Central memory CD8-positive, alpha-beta T cell (primary cell): ENCODE measurements around the gene ATP8B3.
"Not testable (repeated sequence)": the region's sequence is repeated elsewhere in the genome, so short reads cannot be mapped to it uniquely, and the experiment has no call there.

Source experiments
- ATAC-seq: fragments of 150-1000 bp; cut with Tn5 transposase; replicated peaks from 2 replicates; pipeline ENCODE4 v1.10.0; 2022; ENCODE audit warnings: mild to moderate bottlenecking, moderate FRiP score, moderate number of reproducible peaks; ENCODE audit not compliant: poor library complexity, severe bottlenecking; ENCODE audit errors: extremely low read depth
- DNase-seq, 2 donors: peaks; one replicate each; pipeline ENCODE4 v3.0.0; 2021; ENCODE audit warnings: low spot score in 2 of 2
- H3K27ac Mint-ChIP-seq: one replicate; pipeline ENCODE4 v1.8.0; 2022; ENCODE audit warnings: low read depth, mild to moderate bottlenecking, moderate library complexity, mixed read lengths
- H3K27me3 Mint-ChIP-seq: one replicate; pipeline ENCODE4 v1.8.0; 2022; ENCODE audit warnings: mixed read lengths
- H3K36me3 Mint-ChIP-seq: one replicate; pipeline ENCODE4 v1.8.0; 2022; ENCODE audit warnings: mild to moderate bottlenecking, moderate library complexity, mixed read lengths; ENCODE audit not compliant: insufficient read depth
- H3K4me1 Mint-ChIP-seq: one replicate; pipeline ENCODE4 v1.8.0; 2022; ENCODE audit warnings: mixed read lengths
- H3K4me3 Mint-ChIP-seq: one replicate; pipeline ENCODE4 v1.8.0; 2022; ENCODE audit warnings: mild to moderate bottlenecking, moderate library complexity, mixed read lengths
- H3K9me3 Mint-ChIP-seq: one replicate; pipeline ENCODE4 v1.8.0; 2022; ENCODE audit warnings: mixed read lengths

Gene ATP8B3

GRCh38 chr19:1806184-1807029 lies 5.7 kb downstream of the ATP8B3 start:
- Mint-ChIP-seq H3K4me3 (no peak overlapping the region), H3K4me1 (no peaks in the 10 kb centered on the region), H3K36me3 (peaks cover 2% of the 10 kb centered on the region), H3K9me3 (no peaks in the 10 kb centered on the region), H3K27ac (no peak overlapping the region), H3K27me3 (no peaks in the 10 kb centered on the region)
- ATAC-seq (no peak), DNase-seq (no peak)

- H3K9me3 Mint-ChIP-seq: no peaks in the 10 kb centered on the region
- H3K36me3 Mint-ChIP-seq: no peaks in the 10 kb centered on the region
- no peak overlapping the region for H3K4me3 Mint-ChIP-seq
- no peaks in the 10 kb centered on the region for H3K4me1 Mint-ChIP-seq
- no peaks in the 10 kb centered on the region for H3K27me3 Mint-ChIP-seq
- DNase-seq: no peak
- no peak for ATAC-seq
- H3K27ac Mint-ChIP-seq: no peak overlapping the region
Observed at GRCh38 chr19:1805401-1806183, 6.5 kb downstream of the ATP8B3 start.

DNA sequence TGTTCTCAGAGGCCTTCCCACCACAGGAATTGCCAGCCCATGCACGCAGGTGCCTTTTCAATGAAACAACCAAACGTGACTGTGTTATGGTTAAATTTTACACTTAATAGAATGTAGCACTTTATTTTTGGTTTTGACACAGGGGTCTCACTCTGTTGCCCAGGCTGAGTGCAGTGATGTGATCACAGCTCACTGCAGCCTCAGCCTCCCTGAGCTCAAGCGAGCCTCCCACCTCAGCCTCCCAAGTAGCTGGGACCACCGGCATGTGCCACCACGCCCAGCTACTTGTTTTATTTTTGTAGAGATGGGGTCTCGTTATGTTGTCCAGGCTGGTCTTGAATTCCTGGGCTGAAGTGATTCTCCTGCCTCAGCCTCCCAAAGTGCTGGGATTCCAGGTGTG lies 7.2 kb downstream of the ATP8B3 start:
- Mint-ChIP-seq H3K9me3 (no peaks in the 10 kb centered on the region), H3K4me3 (no peak overlapping the region), H3K27me3 (no peaks in the 10 kb centered on the region), H3K36me3 (peaks cover 2% of the 10 kb centered on the region), H3K27ac (no peak overlapping the region), H3K4me1 (no peaks in the 10 kb centered on the region)
- DNase-seq (no peak), ATAC-seq (no peak)

GRCh38 chr19:1799695-1800342 lies 12.3 kb downstream of the ATP8B3 start:
- Mint-ChIP-seq H3K27me3 (no peaks in the 10 kb centered on the region), H3K4me3 (no peak overlapping the region), H3K27ac (no peak overlapping the region), H3K36me3 (peaks cover 6% of the 10 kb centered on the region), H3K9me3 (no peaks in the 10 kb centered on the region), H3K4me1 (peaks cover 8% of the 10 kb centered on the region)
- DNase-seq: no peak
- ATAC-seq: no peak

DNA sequence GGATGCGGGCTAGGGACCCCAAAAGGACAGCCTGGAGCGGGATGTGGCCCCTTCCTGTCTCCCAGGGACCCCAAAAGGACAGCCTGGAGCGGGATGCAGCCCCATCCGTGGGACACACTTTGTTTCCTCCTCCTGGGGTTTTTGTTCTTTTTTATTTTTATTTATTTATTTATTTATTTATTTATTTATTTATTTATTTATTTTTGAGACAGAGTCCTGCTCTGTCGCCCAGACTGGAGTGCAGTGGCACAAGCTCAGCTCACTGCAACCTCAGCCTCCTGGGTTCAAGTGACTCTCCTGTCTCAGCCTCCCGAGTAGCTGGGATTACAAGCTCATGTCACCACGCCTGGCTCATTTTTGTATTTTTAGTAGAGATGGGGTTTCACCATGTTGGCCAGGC lies 14.8 kb downstream of the ATP8B3 start:
- not testable (repeated sequence) for H3K36me3 Mint-ChIP-seq, DNase-seq, H3K27me3 Mint-ChIP-seq, ATAC-seq, H3K4me1 Mint-ChIP-seq, H3K9me3 Mint-ChIP-seq, H3K4me3 Mint-ChIP-seq, H3K27ac Mint-ChIP-seq

DNA sequence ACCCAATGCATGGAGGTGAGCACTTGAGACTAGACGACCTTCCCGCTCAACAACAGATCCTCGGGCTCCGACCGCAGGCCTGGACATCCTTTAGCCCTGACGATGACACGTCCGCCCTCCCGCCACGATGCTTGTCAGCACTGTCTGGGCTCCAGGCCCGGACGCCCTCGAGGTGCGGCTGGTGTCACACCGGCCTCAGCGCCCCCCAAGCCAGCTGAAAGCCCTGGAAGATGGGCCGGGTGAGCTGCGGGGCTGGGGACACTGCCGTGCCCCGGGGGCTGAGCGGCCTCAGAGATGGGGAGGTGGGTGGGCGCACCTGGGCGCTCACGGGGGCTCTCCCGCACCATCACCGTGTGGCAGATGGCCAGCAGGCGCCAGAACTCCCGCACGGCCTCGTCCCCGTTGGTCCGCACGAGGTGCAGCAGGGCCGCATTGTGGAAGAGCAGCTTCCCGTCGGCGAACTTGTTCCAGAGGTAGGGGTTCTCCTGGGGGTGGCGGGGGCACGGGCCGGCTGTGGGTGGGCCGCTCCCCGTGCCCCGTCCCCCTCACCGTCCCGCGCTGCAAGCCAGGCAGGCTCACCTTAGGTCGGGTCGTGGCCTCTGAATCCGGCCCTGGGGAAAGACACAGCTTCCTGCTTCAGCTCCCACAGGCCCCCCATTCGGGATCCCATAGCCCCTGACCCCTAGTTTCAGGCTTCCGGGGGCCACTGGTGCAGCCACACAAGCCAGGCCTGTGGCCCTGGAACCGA lies 15.5 kb downstream of the ATP8B3 start:
- H3K27ac Mint-ChIP-seq: no peak overlapping the region
- H3K27me3 Mint-ChIP-seq: no peaks in the 10 kb centered on the region

GRCh38 chr19:1794424-1795172 lies 17.5 kb downstream of the ATP8B3 start:
- Mint-ChIP-seq H3K9me3 (no peaks in the 10 kb centered on the region), H3K27me3 (no peaks in the 10 kb centered on the region), H3K4me3 (no peak overlapping the region), H3K27ac (no peak overlapping the region), H3K4me1 (peaks cover 8% of the 10 kb centered on the region), H3K36me3 (peaks cover 5% of the 10 kb centered on the region)
- DNase-seq (no peak), ATAC-seq (no peak)

More for the DNA sequence above, 15.5 kb downstream of the ATP8B3 start:
- no peak for ATAC-seq
- peaks cover 8% of the 10 kb centered on the region for H3K4me1 Mint-ChIP-seq
- no peak for DNase-seq
- peaks cover 6% of the 10 kb centered on the region for H3K36me3 Mint-ChIP-seq
- no peak overlapping the region for H3K4me3 Mint-ChIP-seq
- H3K9me3 Mint-ChIP-seq: no peaks in the 10 kb centered on the region

DNA sequence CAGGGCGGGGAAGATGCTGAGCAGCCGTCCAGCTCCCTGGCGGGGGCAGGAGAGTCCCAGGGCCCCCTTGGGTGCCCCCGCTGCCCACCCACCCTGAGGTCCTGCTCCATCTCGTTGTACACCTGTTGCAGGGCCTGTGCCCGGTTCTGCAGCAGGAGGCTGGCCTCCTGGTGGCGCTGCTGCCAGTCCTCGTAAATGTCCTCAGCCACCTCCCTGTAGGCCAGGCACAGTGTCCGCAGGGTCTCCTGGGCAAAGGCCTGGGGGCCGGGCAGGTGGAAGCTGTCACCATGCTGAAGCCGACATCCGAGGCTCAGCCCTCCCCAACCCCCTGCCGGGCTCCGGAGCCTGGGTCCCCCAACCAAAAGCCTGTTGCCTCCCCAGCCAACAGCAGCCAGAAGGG lies 20.2 kb downstream of the ATP8B3 start:
- H3K27me3 Mint-ChIP-seq: no peaks in the 10 kb centered on the region
- no peaks in the 10 kb centered on the region for H3K9me3 Mint-ChIP-seq
- peaks cover 2% of the 10 kb centered on the region for H3K36me3 Mint-ChIP-seq
- no peak overlapping the region for H3K27ac Mint-ChIP-seq
- H3K4me3 Mint-ChIP-seq: no peak overlapping the region
- no peak for DNase-seq
- H3K4me1 Mint-ChIP-seq: peaks cover 8% of the 10 kb centered on the region
- ATAC-seq: no peak

DNA sequence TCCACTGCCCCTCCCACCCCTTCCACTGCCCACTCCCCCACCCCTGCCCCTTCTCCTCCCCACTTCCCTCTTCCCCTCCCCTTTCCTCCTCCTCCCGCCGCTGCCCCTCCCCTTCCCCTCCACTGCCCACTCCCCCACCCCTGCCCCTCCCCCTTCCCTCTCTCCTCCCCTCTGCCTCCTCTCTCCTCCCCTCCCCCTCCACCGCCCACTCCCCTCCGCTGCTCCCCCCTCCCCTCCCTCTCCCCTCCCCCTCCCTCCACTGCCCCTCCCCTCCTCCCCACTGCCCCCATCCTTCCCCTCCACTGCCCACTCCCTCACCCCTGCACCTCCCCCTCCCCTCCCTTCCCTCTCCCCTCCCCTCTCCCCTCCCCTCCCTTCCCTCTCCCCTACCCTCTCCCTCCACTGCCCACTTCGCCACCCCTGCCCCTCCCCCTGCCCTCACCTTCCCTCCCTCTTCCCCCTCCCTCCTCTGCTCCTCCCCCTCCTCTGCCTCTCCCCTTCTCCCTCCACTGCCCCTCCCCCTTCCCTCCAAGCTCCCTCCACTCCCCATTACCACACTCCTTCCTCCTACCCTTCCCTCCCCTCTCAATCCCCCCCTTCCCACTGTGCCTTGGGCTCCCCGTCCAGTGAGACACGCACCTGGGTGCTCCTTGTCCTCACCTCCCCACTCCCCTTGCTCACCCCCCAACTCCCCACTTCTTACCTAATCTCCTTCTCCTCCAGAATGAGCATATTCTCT lies 21.9 kb downstream of the ATP8B3 start:
- no peak for ATAC-seq
- H3K27ac Mint-ChIP-seq: no peak overlapping the region
- no peak for DNase-seq
- no peaks in the 10 kb centered on the region for H3K27me3 Mint-ChIP-seq
- no peak overlapping the region for H3K4me3 Mint-ChIP-seq
- H3K9me3 Mint-ChIP-seq: no peaks in the 10 kb centered on the region
- H3K36me3 Mint-ChIP-seq: peaks cover 2% of the 10 kb centered on the region
- H3K4me1 Mint-ChIP-seq: peaks cover under 1% of the 10 kb centered on the region

- H3K27me3 Mint-ChIP-seq: peaks cover under 1% of the 10 kb centered on the region
- H3K9me3 Mint-ChIP-seq: no peaks in the 10 kb centered on the region
- no peak overlapping the region for H3K4me3 Mint-ChIP-seq
- H3K4me1 Mint-ChIP-seq: no peaks in the 10 kb centered on the region
- DNase-seq (no peak), ATAC-seq (no peak)
- no peak overlapping the region for H3K27ac Mint-ChIP-seq
- H3K36me3 Mint-ChIP-seq: peaks cover 2% of the 10 kb centered on the region
Observed at GRCh38 chr19:1789261-1790041, 22.6 kb downstream of the ATP8B3 start.

DNA sequence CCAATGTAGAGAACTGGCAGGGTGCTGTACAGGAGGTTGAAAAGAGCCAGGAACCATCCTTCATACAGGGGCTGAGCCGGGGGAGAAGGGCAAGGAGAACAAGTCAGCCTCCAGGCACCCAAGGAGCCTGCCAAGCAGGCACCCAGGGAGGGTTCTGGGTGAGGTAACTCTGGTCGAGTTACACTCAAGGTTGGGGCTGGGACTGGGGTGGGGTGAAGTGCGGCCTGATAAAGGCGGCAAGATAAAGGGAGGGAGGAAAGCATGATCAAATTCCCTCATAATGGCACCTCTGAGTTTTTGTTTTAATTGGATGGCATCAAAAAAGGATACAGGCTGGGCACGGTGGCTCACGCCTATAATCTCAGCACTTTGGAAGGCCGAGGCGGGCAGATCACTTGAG lies 25.0 kb downstream of the ATP8B3 start:
- DNase-seq: no peak
- ATAC-seq: no peak
- H3K27me3 Mint-ChIP-seq: peaks cover 19% of the 10 kb centered on the region
- H3K4me1 Mint-ChIP-seq: no peaks in the 10 kb centered on the region
- no peak overlapping the region for H3K27ac Mint-ChIP-seq
- peaks cover 2% of the 10 kb centered on the region for H3K36me3 Mint-ChIP-seq
- H3K9me3 Mint-ChIP-seq: no peaks in the 10 kb centered on the region
- H3K4me3 Mint-ChIP-seq: no peak overlapping the region
